Ureter (tissue), 1 donor: ENCODE measurements around the gene TAGLN. TPM values are rescaled to one million over a fixed set of nuclear protein-coding genes. Genes with fewer than 3 reads are reported as not detected.

Experiments
- DNase-seq: peaks from one replicate; pipeline ENCODE4 v3.0.0-alpha.2; 2020; ENCODE audit warnings: low spot score
- total RNA-seq: library from RNA; stranded (reverse); gene quantifications from one replicate; pipeline ENCODE4 v1.2.4, GENCODE V29; 2023
- donor health status: DM: yes; HTN: yes; CAD: no.

Gene TAGLN
- total RNA-seq, 1 donor from 2014 or later: 1,521 TPM

DNA sequence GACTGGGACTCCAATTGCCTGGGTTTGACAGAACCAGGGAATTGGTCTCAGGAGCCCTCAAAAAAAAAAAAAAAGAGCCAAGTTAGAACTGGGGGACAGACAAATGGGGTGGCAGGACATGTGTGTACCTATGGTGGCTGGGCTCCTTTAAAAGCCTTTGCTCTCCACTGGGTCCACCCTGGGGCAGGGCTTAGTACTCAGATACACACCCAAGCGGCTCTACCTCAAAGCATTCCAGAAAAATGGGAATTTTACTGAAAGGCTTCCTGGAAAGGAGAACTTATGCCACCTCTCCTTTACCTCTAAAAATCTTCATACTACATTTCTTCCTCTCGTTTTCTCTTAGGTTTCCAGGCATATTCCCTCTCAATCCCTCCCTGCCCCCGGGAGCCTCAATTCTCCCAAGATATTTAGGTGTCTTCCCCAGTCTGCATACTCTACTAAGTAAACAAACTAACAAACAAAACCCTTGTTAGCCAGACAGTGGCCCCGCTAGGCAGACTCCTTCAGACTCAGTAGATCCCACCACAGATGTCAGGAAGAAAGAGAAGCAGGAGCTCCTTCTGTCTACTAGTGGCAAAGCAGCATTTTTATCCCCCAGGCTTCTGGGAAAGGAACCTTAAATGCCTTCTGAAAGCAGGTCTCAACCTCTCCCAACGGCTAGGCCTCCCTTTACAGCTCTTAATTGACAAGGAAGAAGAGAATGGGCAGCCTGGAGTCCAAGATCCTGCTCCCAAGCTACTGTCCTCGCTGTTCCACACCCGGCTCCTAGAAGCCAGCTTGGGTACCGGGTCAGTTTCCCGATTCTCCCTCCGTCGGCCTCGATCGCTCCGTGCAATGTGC is 32.0 kb downstream of the TAGLN start:
- no peak for DNase-seq

DNA sequence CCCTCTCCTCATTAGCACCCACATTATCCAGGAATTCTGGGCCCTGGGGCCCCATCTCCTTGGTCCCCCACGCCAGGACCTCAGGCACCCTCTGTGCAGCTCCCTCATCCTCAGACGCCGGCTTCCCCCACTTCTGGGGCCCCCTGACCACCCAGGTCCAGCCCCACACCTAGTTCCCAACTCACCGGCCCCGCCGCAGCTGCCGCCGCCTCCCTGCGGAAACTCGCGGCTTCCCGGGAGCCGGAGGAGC is 32.6 kb downstream of the TAGLN start, which contains the start of gene PCSK7:
PCSK7 (minus strand) TSS at position 232 of the 250 bp plus-strand sequence. CDS start 2,229 bp downstream, outside the sequence.
- peak; percentile 77 for DNase-seq

DNA sequence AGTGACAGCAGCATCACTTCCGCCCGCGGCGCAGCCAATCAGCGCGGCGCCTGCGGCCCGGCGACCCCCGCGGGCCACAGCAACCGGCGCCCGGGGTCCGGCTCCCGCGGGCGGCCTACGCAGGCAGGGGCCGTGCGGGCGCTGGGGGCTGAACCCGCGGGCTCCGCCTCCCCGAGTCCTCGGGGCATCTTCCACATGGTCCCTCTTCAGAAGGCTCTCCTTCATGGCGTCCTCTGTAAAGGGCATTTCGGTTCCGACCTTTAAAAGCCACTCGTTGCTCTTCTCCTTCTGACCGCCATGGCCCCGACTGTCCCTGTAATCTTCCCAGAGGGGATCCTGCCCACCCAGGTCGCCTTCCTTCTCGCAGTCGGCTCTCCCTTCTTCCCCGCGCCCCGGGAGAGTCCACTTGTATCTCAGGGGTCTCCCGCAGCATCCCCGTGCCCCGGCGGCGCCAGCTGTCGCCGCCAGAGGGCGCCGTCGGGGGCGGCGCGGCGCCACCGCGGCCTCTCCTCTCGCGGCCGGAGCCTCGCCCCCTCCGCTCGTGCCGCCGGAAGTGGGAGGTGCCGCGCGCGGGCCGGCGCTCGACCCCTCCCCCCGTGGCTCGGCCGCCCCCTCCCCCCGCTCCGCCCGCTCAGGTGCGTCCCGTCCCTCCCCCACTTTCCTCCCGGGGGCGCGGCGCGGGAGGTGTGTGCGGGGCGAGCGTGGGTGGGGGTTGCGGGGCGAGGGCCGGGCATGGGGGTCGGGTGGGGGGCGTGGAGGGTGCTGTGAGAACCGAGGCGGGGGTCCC is 33.1 kb downstream of the TAGLN start, which contains the start of gene RNF214:
RNF214 (plus strand) TSS at position 580 of the 787 bp plus-strand sequence. CDS start 1,602 bp downstream, outside the sequence.
- peak; percentile 78 for DNase-seq

DNA sequence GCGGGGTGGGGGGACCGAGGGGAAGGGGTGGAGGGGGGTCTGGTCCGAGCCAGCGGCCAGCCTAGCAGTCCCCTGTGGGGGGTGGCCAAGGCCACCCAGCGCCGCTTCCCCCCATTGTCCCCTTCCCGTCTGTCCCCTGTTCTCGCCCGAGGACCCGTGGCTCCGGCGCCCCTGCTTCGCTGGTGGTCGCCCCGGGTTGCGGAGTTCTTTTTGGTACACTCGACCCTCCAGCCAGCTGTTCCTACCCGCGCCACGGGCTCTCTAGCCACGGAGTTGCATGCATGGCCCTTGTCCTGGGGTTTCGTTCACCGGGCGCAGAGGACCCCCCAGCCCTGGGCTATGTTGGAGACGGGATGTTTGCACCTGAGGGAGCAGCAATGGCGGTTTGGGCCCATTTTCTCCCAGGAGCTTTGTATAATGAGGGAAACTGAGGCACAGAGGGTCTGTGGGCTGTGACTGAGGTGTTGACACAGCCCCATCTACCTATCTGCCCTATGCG is 33.8 kb downstream of the TAGLN start:
- no peak for DNase-seq

DNA sequence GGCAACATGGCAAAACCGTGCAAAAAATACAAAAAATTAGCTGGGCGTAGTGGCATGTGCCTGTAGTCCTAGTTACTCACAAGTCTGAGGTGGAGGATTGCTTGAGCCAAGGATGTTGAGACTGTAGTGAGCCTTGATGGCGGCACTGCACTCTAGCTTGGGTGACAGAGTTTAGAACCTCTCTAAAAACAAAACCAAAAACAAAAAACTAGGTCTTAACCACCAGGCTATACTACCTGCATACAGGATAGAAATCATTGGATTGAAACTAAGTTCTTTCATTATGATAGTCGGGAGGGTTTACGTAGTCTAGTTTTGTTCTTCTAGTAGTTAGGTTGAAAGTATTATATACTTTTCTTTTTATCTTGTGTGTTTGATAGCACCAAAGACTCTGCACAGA is 39.1 kb downstream of the TAGLN start:
- DNase-seq: no peak

DNA sequence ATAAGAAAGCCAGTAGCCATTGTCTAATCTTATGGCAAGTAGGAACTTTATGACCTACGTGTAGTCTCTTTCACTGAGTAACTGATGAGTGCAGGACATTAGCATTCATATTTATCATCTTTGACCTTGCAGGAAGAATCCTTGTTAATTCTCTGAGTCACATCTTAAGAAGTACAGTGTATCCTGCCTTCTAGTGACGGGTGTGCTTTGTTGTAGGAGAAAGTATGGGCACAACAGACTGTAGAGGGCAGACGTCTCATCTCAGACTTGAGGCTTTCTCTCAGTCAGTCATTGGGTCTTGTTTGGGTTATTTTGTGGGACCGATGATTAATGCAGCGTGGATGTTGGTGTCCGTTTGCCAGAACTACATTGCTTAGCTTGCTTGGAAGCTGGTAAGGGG is 40.1 kb downstream of the TAGLN start:
- DNase-seq: no peak

DNA sequence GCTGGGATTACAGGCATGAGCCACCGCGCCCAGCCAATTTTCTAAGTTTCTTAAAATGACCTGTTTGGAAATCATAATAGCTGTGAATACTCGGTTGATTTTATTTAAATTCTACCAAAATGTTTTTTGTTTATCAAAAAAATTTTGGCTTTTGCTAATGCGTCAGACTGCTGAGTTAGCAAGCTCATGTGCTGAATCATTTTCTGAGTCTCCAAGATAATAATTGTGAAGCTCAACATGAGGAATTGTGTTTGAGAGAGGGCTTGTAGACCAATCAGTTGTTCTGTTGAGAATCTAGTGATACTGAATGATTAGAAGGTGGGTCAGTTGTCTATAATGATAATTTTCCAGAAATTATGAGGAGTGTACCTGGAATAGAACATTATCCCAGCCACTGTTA is 49.2 kb downstream of the TAGLN start:
- no peak for DNase-seq

DNA sequence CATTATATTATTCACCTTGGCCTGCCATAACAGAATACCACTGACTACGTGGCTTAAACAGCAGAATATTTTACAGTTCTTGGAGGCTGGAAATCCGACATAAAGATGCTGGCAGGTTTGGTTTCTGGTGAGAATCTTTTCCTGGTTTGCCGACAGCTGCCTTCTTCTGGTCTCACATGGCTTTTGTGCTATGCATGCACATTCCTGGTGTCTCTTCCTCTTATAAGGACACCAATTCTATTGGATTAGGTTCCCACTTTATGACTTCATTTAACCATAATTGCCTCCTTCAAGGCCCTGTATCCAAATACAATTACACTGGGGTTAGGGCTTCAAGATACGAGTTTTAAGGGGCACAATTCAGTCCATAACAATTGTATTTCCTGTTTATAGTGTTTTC is 50.4 kb downstream of the TAGLN start:
- no peak for DNase-seq

DNA sequence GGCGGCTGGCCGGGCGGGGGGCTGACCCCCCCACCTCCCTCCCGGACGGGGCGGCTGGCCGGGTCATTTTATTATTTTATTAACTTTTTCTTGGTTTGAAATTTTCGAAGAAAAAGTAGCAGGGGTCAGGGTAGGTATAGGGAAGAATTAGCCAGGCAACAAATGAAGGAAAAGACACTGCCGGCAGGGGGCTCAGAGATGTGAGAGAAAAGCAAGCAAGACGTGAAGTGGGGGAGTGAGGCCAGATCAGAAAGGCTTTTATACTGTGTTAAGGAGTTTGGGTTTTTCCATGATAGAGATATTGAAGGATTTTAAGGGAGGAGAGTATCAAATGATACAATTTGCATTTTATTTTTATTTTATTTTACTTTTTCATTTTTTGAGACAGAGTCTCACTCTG is 52.3 kb downstream of the TAGLN start:
- no peak for DNase-seq

DNA sequence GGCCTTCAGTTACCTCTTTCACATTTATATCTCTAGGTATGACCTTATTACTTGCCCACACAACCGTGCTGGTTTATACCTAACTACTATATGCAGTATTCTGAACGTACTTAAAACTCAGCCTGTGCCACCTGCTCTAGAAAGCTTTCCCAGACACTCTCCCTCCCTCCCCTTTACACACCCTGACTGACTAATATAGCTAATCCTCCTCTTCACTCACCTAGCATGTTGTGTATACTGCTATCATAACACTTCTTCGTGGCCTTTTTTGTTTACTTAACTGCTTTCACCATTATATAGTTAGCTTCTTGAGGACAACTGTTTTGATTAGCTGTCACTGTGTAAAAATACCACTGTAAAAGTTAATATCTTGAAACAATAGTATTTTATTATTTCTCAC is 56.8 kb downstream of the TAGLN start:
- DNase-seq: no peak

DNA sequence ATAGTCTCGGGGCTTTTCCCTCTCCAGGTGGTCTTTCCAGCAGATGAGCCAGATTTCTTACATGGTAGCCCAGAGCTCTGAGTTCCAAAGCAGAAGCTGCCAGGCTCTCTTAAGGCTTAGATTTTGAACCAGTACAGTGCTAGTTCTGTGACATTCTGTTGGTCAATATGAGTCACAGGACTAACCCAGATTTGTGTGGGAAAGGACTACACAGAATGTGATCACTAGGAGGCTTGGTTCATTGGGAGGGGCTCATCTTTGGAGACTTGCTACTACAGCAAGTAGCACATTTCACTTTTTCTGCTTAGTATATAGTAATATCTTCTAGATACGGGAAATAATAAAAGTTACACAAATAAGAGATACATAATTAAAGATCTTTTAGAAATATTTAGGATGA is 57.4 kb downstream of the TAGLN start:
- DNase-seq: no peak

Other genes with a start within 250 kb of the TAGLN start
- gene SIK3, start 100.9 kb upstream of the TAGLN start, total RNA-seq: 56.5 TPM
- 77.2 TPM for gene PAFAH1B2, start 55.1 kb upstream of the TAGLN start, total RNA-seq
- gene SIDT2, start 20.6 kb upstream of the TAGLN start, total RNA-seq: 36.5 TPM
- gene PCSK7, start 32.7 kb downstream of the TAGLN start, total RNA-seq: 99.6 TPM
- gene RNF214, start 33.3 kb downstream of the TAGLN start, total RNA-seq: 32.1 TPM
- gene BACE1-AS, start 92.0 kb downstream of the TAGLN start, total RNA-seq: 9.8 TPM
- 28.2 TPM for gene BACE1, start 116.9 kb downstream of the TAGLN start, total RNA-seq
- gene CEP164, start 128.5 kb downstream of the TAGLN start, total RNA-seq: 49.3 TPM